HG03045 (cell line): ENCODE measurements around the gene ENOX1.
"Not testable (repeated sequence)": the region's sequence is repeated elsewhere in the genome, so short reads cannot be mapped to it uniquely, and the experiment has no call there.

Source experiments
- ATAC-seq: cut with Tn5 transposase; IDR thresholded peaks from one replicate; pipeline ENCODE4 v1.9.1; 2021; ENCODE audit warnings: mild to moderate bottlenecking, moderate library complexity; ENCODE audit not compliant: unreplicated experiment

Gene ENOX1

DNA sequence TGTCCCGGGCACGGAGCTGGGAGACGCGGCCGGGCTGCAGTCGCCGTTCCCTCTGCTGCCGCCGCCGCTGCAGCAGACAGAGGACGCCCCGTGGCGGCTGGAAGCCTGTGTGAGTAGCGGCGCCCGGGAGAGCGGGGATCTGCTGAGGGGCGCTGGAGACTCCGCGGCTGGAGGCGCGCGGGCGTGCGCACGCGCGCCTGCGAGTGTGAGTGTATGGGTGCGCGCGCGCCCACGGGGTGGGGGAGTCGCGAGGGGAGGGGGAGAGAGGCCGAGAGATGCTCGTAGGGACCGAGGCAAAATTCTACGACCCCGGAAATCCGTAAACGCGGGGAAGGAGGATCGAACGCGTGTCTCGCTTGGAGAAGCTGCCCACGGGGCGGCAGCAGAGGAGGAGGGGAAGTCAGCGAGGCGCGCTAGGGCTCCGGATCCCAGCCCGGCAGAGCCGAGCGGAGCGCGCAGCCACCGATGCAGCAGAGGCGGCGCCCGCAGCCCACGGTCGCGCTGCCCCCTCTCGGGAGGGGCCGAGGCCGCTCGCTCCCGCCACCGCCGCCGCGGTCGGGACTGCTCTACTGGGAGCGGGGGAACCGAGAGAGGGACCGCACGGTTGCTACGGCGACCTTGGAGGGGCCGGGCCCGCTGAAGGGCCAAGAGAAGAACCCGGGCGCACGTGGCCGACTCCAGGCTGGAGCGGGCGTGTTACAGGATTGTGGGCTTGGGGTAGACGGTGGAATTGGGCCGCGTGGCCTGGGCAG lies at the start of gene ENOX1:
ENOX1 (minus strand) TSS at position 207 of the 752 bp plus-strand sequence.
- no peak for ATAC-seq

DNA sequence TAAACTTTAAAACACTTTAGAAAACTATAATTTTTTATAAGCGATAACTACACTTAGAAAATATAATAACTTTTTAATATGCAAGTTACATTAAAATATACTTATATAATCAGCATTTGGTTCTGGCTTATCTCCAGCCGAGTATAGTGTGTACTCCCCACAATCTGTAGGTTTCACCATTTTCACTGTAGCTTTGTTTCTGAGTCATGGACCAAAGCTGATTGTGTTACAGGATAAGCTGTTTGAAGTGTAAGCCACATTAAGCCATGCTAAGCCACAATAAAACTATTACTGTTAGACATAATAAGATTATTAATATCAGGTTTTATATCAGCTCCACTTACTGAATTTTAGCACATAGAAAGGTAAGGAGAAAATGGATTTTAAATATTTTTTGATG lies 48.9 kb upstream of the ENOX1 start:
- no peak for ATAC-seq

DNA sequence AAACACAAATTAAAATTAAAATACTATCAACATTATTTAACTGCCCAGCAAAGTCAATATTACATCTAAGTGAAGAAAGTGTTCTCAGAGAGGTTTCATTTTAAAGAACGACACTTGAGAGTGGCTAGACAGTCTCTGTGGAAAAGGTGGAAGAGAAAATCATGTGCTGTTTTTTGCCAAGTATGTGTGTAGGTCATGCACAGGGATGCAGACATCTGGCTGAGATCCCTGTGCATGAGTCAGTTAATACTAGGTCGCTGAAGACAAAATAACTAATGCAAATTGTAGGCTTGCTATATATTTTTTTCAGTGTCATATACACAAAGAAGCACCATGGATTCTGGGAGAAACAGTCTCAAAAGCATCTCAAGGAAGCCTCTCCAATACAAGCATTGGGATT lies 44.3 kb upstream of the ENOX1 start:
- no peak for ATAC-seq

DNA sequence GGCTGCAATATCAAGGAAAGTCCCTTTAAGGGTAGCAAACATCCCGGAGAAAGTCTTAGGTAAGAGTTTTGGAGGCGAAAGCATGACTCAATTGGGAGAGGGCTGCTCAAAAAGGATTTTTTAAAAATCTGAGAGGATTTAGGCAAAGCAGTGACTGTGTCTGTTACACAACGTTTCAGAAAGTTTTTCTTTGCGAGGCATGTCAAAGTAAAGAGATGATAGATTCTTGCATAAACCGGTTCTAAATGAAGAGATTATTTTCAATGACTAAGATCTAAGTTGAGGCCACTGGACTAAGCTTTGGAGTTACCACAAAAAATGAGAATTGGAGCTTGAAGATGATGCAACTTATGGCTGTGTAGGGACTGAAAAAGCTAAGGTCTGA lies 43.7 kb upstream of the ENOX1 start:
- no peak for ATAC-seq

DNA sequence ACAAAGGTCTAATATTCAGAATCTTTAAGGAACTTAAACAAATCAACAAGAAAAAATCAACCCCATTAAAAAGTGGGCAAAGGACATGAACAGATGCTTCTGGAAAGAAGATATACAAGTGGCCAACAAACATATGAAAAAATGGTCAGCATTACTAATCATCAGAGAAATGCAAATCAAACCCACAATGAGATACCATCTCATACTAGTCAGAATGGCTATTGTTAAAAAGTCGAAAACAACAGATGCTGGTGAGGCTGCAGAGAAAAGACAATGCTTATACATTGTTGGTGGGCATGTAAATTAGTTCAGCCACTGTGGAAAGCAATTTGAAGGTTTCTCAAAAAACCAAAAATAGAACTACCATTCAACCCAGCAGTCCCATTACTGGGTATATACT lies 37.9 kb upstream of the ENOX1 start:
- not testable (repeated sequence) for ATAC-seq

GRCh38 chr13:43822969-43823368 lies 36.2 kb upstream of the ENOX1 start:
- no peak for ATAC-seq

DNA sequence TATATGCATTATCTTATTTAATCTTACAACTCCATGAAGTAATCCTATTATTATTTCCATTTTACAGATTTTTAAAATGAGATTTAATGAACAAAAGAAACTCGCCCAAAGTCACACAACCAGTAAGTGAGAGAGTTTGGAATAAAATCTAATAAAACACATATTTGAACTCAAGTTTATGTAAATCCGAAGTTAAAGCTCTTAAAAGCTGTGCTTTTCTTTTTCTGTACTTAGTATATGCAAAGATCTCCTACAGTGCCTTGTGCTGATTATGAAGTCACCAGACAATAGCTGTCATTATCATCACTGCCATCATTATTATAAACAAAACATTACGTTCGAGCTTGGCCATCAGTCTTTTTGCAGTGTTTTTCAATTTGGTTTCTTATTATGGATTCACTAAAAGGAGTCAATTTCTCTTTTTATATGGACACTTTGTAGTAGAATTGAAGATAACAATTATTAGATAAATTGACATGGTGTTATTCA lies 29.7 kb upstream of the ENOX1 start:
- no peak for ATAC-seq

DNA sequence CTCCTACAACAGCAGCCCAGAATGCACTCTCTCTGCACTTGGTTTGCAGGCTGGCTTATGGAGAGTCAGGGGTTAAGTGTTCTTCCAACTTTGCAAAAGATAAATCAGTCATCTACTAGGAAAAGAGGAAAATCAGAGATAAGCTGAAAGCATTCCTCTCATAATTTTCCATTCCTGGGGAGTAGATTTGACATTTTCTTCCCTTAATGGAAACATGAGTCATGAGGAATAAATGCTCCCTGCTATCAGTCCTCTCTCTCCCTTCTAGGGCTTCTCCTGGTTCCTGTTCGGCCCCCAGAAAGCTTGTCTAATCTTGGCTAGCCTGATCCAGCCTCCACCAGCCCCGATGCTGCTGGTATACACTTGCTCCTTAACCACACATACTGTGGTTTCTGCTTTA lies 28.4 kb upstream of the ENOX1 start:
- no peak for ATAC-seq

- no peak for ATAC-seq
Measured at GRCh38 chr13:43808676-43809075, 21.9 kb upstream of the ENOX1 start.

GRCh38 chr13:43805681-43806128 lies 18.9 kb upstream of the ENOX1 start:
- no peak for ATAC-seq

DNA sequence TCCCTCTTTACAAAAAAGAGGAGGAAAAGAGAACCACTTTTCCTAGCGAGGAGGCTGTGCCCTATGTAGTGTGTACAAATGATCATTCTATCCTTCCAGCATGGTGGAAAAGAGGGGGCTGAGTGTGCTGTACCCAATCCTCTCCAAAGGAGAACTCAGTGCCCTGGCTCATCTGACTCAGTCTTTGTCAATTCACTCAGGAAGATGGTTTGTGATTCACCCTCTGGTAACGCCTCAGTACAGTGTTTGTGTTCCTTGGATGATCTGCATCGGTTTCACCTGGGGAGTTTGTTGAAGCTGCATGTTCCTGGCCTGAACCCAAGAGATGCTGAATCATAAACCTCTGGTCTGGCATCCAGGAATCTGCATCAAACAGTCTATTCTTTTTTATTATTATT lies 18.3 kb upstream of the ENOX1 start:
- no peak for ATAC-seq

- no peak for ATAC-seq
Measured at GRCh38 chr13:43804461-43805070, 17.8 kb upstream of the ENOX1 start.

DNA sequence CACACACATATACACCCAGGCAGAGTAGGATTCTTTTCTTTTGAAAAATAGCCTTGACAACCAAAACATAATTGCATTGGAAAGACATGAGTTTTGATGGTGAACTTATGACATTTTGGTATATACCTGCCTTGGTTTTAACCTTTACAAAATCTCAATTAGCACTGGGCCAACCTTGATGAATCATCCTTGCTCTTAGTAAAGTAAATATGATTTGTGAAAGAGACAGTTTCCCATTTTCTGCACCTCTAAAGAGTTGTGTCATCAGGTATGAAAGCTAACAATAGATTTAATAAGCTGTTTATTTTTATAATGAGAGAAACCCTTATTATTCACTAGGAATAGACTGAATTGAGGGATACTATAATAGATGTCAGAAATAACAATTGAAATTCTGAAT lies 15.7 kb upstream of the ENOX1 start:
- ATAC-seq, result no peak

DNA sequence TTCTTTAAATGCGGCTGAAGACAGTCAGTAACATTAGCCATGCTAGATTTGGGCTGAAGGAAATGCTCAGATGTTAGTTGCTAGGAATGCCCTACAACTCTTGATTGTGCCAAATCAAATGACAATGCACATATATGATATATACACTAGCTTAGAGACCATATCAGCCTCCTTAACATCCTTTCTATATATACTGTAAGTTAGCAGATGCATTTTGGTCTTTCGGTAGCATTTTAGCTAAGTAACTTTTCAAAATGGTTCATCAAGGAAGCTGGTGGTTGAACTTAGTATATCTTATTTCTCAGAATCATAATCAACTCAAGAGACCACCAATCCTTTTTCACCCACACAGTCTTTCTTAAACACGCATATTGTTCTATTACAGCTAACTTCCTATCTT lies 14.1 kb upstream of the ENOX1 start:
- no peak for ATAC-seq

DNA sequence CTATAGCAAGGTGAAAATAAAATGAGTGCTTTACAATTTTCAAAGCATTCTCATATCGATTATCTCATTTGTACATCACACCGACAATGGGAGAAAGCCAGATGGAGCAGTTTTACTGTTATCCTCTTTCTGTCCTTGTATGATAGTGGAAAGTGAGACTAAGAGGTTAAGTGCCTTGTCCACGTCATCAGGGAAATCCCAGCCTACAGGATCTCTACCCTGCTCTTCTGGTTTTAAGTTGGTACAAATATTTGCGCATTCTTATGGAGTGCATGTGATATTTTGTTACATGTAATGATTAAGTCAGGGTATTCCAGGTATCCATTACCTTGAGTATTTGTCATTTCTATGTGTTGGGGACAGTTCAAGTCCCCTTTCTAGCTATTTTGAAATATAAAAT lies 12.4 kb upstream of the ENOX1 start:
- no peak for ATAC-seq

- no peak for ATAC-seq
Measured at GRCh38 chr13:43797869-43798268, 11.1 kb upstream of the ENOX1 start.

- ATAC-seq, result no peak
Measured at GRCh38 chr13:43797159-43797558, 10.4 kb upstream of the ENOX1 start.

GRCh38 chr13:43794416-43794815 lies 7.6 kb upstream of the ENOX1 start:
- ATAC-seq, result no peak

- no peak for ATAC-seq
Measured at GRCh38 chr13:43792076-43792881, 5.5 kb upstream of the ENOX1 start.

DNA sequence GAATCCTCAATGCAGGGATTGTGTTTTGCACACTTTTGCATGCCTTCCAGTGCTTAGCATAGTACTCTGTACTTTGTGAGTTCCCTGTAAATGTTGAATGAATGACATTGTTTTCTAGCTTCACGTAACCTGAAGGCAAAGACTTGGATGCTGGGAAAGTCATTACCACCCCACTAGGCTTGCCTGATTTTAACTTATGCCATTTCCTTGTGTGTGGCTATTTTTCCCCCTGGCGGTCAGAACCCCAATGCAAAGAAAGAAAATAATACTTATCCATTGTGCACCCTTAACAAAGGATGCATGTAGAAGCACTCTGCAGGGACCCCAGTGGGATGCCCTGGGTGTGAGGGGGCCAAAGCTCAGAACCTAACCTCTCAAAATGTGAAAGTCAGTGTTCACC lies 1.2 kb upstream of the ENOX1 start:
- no peak for ATAC-seq

- no peak for ATAC-seq
Measured at GRCh38 chr13:43787518-43787891, 733 bp upstream of the ENOX1 start.

- no peak for ATAC-seq
Measured at GRCh38 chr13:43786472-43786765, 353 bp downstream of the ENOX1 start.
